ENCODE data around the gene PIGM. TPM values are rescaled to one million over a fixed set of nuclear protein-coding genes. Genes with fewer than 3 reads are reported as not detected.

PIGM gene
- total RNA-seq, 1 donor from 2014 or later, result 7.0 TPM

GRCh38 chr1:159988006-159988405 lies 43.8 kb downstream of the PIGM start:
- H3K4me1 ChIP-seq (ENCODE audit: insufficient read depth, low read length), result no peaks in the 10 kb centered on the region
- FAIRE-seq, result no peak
- H3K4me3 Mint-ChIP-seq (ENCODE audit: unreplicated experiment), result no peak overlapping the region
- no peak overlapping the region for H3K27ac Mint-ChIP-seq (ENCODE audit: unreplicated experiment)
- H3K9me3 ChIP-seq (ENCODE audit: insufficient read depth, low read depth, low read length), result no peaks in the 10 kb centered on the region
- no peak for DNase-seq (ENCODE audit: low read depth)
- H4K20me1 ChIP-seq (ENCODE audit: insufficient read depth, low read length), result no peaks in the 10 kb centered on the region
- no peak overlapping the region for H3K4me2 ChIP-seq (ENCODE audit: low read length)
- H3K27ac ChIP-seq (ENCODE audit: low read depth, low read length), result no peak overlapping the region
- H3K27me3 Mint-ChIP-seq (ENCODE audit: low read depth, unreplicated experiment), result peaks cover 14% of the 10 kb centered on the region
- no peaks in the 10 kb centered on the region for H3K36me3 Mint-ChIP-seq (ENCODE audit: low read depth, unreplicated experiment)
- H3K9me3 Mint-ChIP-seq (ENCODE audit: unreplicated experiment), result no peaks in the 10 kb centered on the region
- no peak overlapping the region for H3K9ac ChIP-seq (ENCODE audit: low read length)
- H3K27me3 ChIP-seq (ENCODE audit: insufficient read depth, low read length), result peaks cover 8% of the 10 kb centered on the region
- H3K36me3 ChIP-seq (ENCODE audit: insufficient read depth, low read length), result no peaks in the 10 kb centered on the region
- H3K4me1 Mint-ChIP-seq (ENCODE audit: low read depth, unreplicated experiment), result peaks cover 10% of the 10 kb centered on the region
- TF ChIP-seq CTCF (IDR thresholded peaks at IDR 0.05; ENCODE audit: insufficient read depth, low read depth, low read length), result no peak
- TF ChIP-seq EZH2 (IDR thresholded peaks at IDR 0.05; ENCODE audit: insufficient read depth, low read length), result no peak
- no peaks in the 10 kb centered on the region for H3K79me2 ChIP-seq (ENCODE audit: insufficient read depth, low read length)
- no peak overlapping the region for H3K4me3 ChIP-seq (ENCODE audit: insufficient read depth, low read depth, low read length)
- no peak overlapping the region for H2AFZ ChIP-seq (ENCODE audit: low read depth, low read length)

- Mint-ChIP-seq H3K36me3 (ENCODE audit: low read depth, unreplicated experiment) (no peaks in the 10 kb centered on the region), H3K4me1 (ENCODE audit: low read depth, unreplicated experiment) (peaks cover 6% of the 10 kb centered on the region), H3K27me3 (ENCODE audit: low read depth, unreplicated experiment) (peaks cover 17% of the 10 kb centered on the region), H3K27ac (ENCODE audit: unreplicated experiment) (no peak overlapping the region), H3K4me3 (ENCODE audit: unreplicated experiment) (no peak overlapping the region), H3K9me3 (ENCODE audit: unreplicated experiment) (no peaks in the 10 kb centered on the region)
- Histone ChIP-seq H3K4me2 (ENCODE audit: low read length) (no peak overlapping the region), H3K27me3 (ENCODE audit: insufficient read depth, low read length) (peaks cover 9% of the 10 kb centered on the region), H2AFZ (ENCODE audit: low read depth, low read length) (no peak overlapping the region), H3K4me1 (ENCODE audit: insufficient read depth, low read length) (no peaks in the 10 kb centered on the region), H3K4me3 (ENCODE audit: insufficient read depth, low read depth, low read length) (no peak overlapping the region), H3K9me3 (ENCODE audit: insufficient read depth, low read depth, low read length) (no peaks in the 10 kb centered on the region), H3K79me2 (ENCODE audit: insufficient read depth, low read length) (no peaks in the 10 kb centered on the region), H3K36me3 (ENCODE audit: insufficient read depth, low read length) (no peaks in the 10 kb centered on the region), H3K9ac (ENCODE audit: low read length) (no peak overlapping the region), H4K20me1 (ENCODE audit: insufficient read depth, low read length) (no peaks in the 10 kb centered on the region), H3K27ac (ENCODE audit: low read depth, low read length) (no peak overlapping the region)
- FAIRE-seq (no peak), DNase-seq (ENCODE audit: low read depth) (no peak)
- no peak for TF ChIP-seq CTCF (IDR thresholded peaks at IDR 0.05; ENCODE audit: insufficient read depth, low read depth, low read length)
Observed at GRCh38 chr1:159987186-159987585, 44.6 kb downstream of the PIGM start.

- H3K9me3 Mint-ChIP-seq (ENCODE audit: unreplicated experiment), result no peaks in the 10 kb centered on the region
- no peaks in the 10 kb centered on the region for H3K36me3 Mint-ChIP-seq (ENCODE audit: low read depth, unreplicated experiment)
- Histone ChIP-seq H3K79me2 (ENCODE audit: insufficient read depth, low read length) (no peaks in the 10 kb centered on the region), H3K27me3 (ENCODE audit: insufficient read depth, low read length) (peaks cover 9% of the 10 kb centered on the region), H3K9ac (ENCODE audit: low read length) (no peak overlapping the region), H2AFZ (ENCODE audit: low read depth, low read length) (no peak overlapping the region), H3K4me1 (ENCODE audit: insufficient read depth, low read length) (no peaks in the 10 kb centered on the region), H3K27ac (ENCODE audit: low read depth, low read length) (no peak overlapping the region), H3K4me2 (ENCODE audit: low read length) (no peak overlapping the region), H3K4me3 (ENCODE audit: insufficient read depth, low read depth, low read length) (no peak overlapping the region), H3K9me3 (ENCODE audit: insufficient read depth, low read depth, low read length) (no peaks in the 10 kb centered on the region), H3K36me3 (ENCODE audit: insufficient read depth, low read length) (no peaks in the 10 kb centered on the region), H4K20me1 (ENCODE audit: insufficient read depth, low read length) (no peaks in the 10 kb centered on the region)
- FAIRE-seq (no peak), DNase-seq (ENCODE audit: low read depth) (no peak)
- H3K27me3 Mint-ChIP-seq (ENCODE audit: low read depth, unreplicated experiment), result peaks cover 22% of the 10 kb centered on the region
- TF ChIP-seq CTCF (IDR thresholded peaks at IDR 0.05; ENCODE audit: insufficient read depth, low read depth, low read length) (no peak), EZH2 (IDR thresholded peaks at IDR 0.05; ENCODE audit: insufficient read depth, low read length) (no peak)
- no peak overlapping the region for H3K4me3 Mint-ChIP-seq (ENCODE audit: unreplicated experiment)
- H3K27ac Mint-ChIP-seq (ENCODE audit: unreplicated experiment), result no peak overlapping the region
- no peaks in the 10 kb centered on the region for H3K4me1 Mint-ChIP-seq (ENCODE audit: low read depth, unreplicated experiment)
Observed at GRCh38 chr1:159986531-159986930, 45.3 kb downstream of the PIGM start.

Measured in astrocyte (in vitro differentiated cells and primary cell).